ENCODE measurements around the gene SUCLG2.
"Not testable (repeated sequence)": the region's sequence is repeated elsewhere in the genome, so short reads cannot be mapped to it uniquely, and the experiment has no call there.

SUCLG2 gene

GRCh38 chr3:67550541-67550940 lies 103.9 kb downstream of the SUCLG2 start (continued):
- TF ChIP-seq CREB5 (CRISPR knock-in tag; IDR thresholded peaks at IDR 0.05; ENCODE audit: low read depth) = no peak

- ATAC-seq = not testable (repeated sequence)
These were observed 111.7 kb downstream of the SUCLG2 start for GRCh38 chr3:67542502-67543250.

GRCh38 chr3:67540198-67540894 lies 114.1 kb downstream of the SUCLG2 start:
- no peak for ATAC-seq
- TF ChIP-seq BACH2 (CRISPR knock-in tag; IDR thresholded peaks at IDR 0.05; ENCODE audit: borderline replicate concordance) (no peak), ZNF70 (CRISPR knock-in tag; IDR thresholded peaks at IDR 0.05) (no peak), POU6F1 (CRISPR knock-in tag; IDR thresholded peaks at IDR 0.05; ENCODE audit: borderline replicate concordance, low read depth) (no peak), ZC3H10 (CRISPR knock-in tag; IDR thresholded peaks at IDR 0.05) (no peak), ISL1 (CRISPR knock-in tag; IDR thresholded peaks at IDR 0.05) (no peak), GLIS3 (CRISPR knock-in tag; IDR thresholded peaks at IDR 0.05) (no peak), ESRRG (CRISPR knock-in tag; IDR thresholded peaks at IDR 0.05) (no peak), ZNF565 (CRISPR knock-in tag; conservative IDR thresholded peaks at IDR 0.05; ENCODE audit: low read depth) (no peak)

GRCh38 chr3:67537203-67537602 lies 117.2 kb downstream of the SUCLG2 start:
- not testable (repeated sequence) for ATAC-seq

- TF ChIP-seq RARB (CRISPR knock-in tag; IDR thresholded peaks at IDR 0.05) = no peak
- no peak for TF ChIP-seq POU6F1 (CRISPR knock-in tag; IDR thresholded peaks at IDR 0.05; ENCODE audit: borderline replicate concordance, low read depth)
- no peak for TF ChIP-seq ESRRG (CRISPR knock-in tag; IDR thresholded peaks at IDR 0.05)
- TF ChIP-seq TCF4 (CRISPR knock-in tag; IDR thresholded peaks at IDR 0.05; ENCODE audit: borderline replicate concordance) = no peak
- no peak for TF ChIP-seq PPARA (CRISPR knock-in tag; IDR thresholded peaks at IDR 0.05; ENCODE audit: borderline replicate concordance)
- TF ChIP-seq ISL1 (CRISPR knock-in tag; IDR thresholded peaks at IDR 0.05) = no peak
- TF ChIP-seq OSR1 (CRISPR knock-in tag; IDR thresholded peaks at IDR 0.05) = no peak
- no peak; the same call in 2 of the 3 replicates for ATAC-seq
These were observed 119.4 kb downstream of the SUCLG2 start for GRCh38 chr3:67535006-67535405.

- ATAC-seq = no peak
- TF ChIP-seq CREB5 (CRISPR knock-in tag; IDR thresholded peaks at IDR 0.05; ENCODE audit: low read depth) = no peak
- TF ChIP-seq ZNF565 (CRISPR knock-in tag; conservative IDR thresholded peaks at IDR 0.05; ENCODE audit: low read depth) = no peak
- no peak for TF ChIP-seq ZFP30 (CRISPR knock-in tag; IDR thresholded peaks at IDR 0.05)
- TF ChIP-seq PATZ1 (CRISPR knock-in tag; IDR thresholded peaks at IDR 0.05; ENCODE audit: borderline replicate concordance) = no peak
- TF ChIP-seq CSRNP3 (CRISPR knock-in tag; IDR thresholded peaks at IDR 0.05) = no peak
- TF ChIP-seq CSDC2 (CRISPR knock-in tag; IDR thresholded peaks at IDR 0.05) = no peak
- TF ChIP-seq BACH2 (CRISPR knock-in tag; IDR thresholded peaks at IDR 0.05; ENCODE audit: borderline replicate concordance) = no peak
- no peak for TF ChIP-seq RARB (CRISPR knock-in tag; IDR thresholded peaks at IDR 0.05)
These were observed 119.8 kb downstream of the SUCLG2 start for GRCh38 chr3:67534594-67534993.

Measured in SK-N-SH treated with all-trans-retinoic acid at 6 μM for 48 hours (cell line).